Measurements from ENCODE around the gene PEX13.
"Not testable (repeated sequence)": the region's sequence is repeated elsewhere in the genome, so short reads cannot be mapped to it uniquely, and the experiment has no call there.

PEX13 gene

DNA sequence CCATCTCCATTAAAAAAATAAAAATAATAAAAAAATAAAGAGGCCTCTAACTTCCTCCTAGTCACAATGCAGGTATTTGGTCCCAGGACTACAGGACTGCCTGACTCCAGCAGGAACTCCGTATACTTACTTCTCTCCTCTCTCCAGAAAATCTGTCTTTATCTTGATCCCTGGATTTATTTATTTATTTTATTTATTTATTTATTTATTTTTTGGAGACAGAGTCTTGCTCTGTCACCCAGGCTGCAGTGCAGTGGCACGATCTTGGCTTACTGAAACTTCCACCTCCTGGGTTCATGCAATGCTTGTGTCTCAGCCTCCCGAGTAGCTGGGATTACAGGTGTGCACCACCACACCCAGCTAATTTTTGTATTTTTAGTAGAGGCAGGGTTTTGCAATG lies 35.5 kb upstream of the PEX13 start:
- H3K27ac ChIP-seq (ENCODE audit: low read depth in 2 of 2, low read length in 2 of 2); H3K9ac ChIP-seq (ENCODE audit: low read depth in 1 of 2, low read length in 2 of 2); H3K36me3 ChIP-seq (ENCODE audit: control insufficient read depth in 2 of 2, insufficient read depth in 2 of 2, low read length in 2 of 2); H3K27me3 ChIP-seq (ENCODE audit: control insufficient read depth in 2 of 2, insufficient read depth in 2 of 2, low read length in 2 of 2); H3K4me3 ChIP-seq (ENCODE audit: low read length in 2 of 2); H3K4me1 ChIP-seq (ENCODE audit: control insufficient read depth in 2 of 2, insufficient read depth in 2 of 2, low read length in 2 of 2); H3K9me3 ChIP-seq (ENCODE audit: control insufficient read depth in 2 of 2, low read length in 2 of 2): not testable (repeated sequence)

GRCh38 chr2:60984720-60985119 lies 32.8 kb upstream of the PEX13 start:
- no peaks in the 10 kb centered on the region for H3K9me3 ChIP-seq (ENCODE audit: control insufficient read depth in 2 of 2, low read length in 2 of 2)
- H3K4me3 ChIP-seq (ENCODE audit: low read length in 2 of 2): no peak overlapping the region

GRCh38 chr2:60987041-60987440 lies 30.5 kb upstream of the PEX13 start:
- no peaks in the 10 kb centered on the region for H3K9me3 ChIP-seq (ENCODE audit: control insufficient read depth in 2 of 2, low read length in 2 of 2)
- no peak overlapping the region for H3K4me3 ChIP-seq (ENCODE audit: low read length in 2 of 2)
- no peak overlapping the region for H3K9ac ChIP-seq (ENCODE audit: low read depth in 1 of 2, low read length in 2 of 2)
- no peaks in the 10 kb centered on the region for H3K27me3 ChIP-seq (ENCODE audit: control insufficient read depth in 2 of 2, insufficient read depth in 2 of 2, low read length in 2 of 2)
- no peak overlapping the region for H3K27ac ChIP-seq (ENCODE audit: low read depth in 2 of 2, low read length in 2 of 2)
- peaks cover 0 to 3% of the 10 kb centered on the region in 2 donors for H3K4me1 ChIP-seq (ENCODE audit: control insufficient read depth in 2 of 2, insufficient read depth in 2 of 2, low read length in 2 of 2)
- H3K36me3 ChIP-seq (ENCODE audit: control insufficient read depth in 2 of 2, insufficient read depth in 2 of 2, low read length in 2 of 2): no peaks in the 10 kb centered on the region

More at GRCh38 chr2:60984720-60985119, 32.8 kb upstream of the PEX13 start:
- Histone ChIP-seq H3K27me3 (ENCODE audit: control insufficient read depth in 2 of 2, insufficient read depth in 2 of 2, low read length in 2 of 2) (no peaks in the 10 kb centered on the region), H3K9ac (ENCODE audit: low read depth in 1 of 2, low read length in 2 of 2) (no peak overlapping the region), H3K4me1 (ENCODE audit: control insufficient read depth in 2 of 2, insufficient read depth in 2 of 2, low read length in 2 of 2) (peaks cover 0 to 3% of the 10 kb centered on the region in 2 donors), H3K27ac (ENCODE audit: low read depth in 2 of 2, low read length in 2 of 2) (no peak overlapping the region), H3K36me3 (ENCODE audit: control insufficient read depth in 2 of 2, insufficient read depth in 2 of 2, low read length in 2 of 2) (no peaks in the 10 kb centered on the region)

DNA sequence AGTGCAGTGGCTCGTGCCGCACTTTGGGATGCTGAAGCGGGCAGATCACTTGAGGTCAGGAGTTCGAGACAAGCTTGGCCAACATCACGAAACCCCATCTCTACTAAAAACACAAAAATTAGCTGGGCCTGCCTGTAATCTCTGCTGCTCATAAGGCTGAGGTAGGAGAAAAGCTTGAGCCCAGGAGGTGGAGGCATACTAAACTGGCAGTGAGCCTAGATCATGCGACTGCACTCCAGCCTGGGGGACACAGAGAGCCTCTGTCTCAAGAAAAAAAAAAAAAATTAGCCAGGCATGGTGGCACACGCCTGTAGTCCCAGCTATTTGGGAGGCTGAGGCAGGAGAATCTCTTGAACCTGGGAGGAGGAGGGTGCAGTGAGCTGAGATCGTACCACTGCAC lies 29.9 kb upstream of the PEX13 start:
- not testable (repeated sequence) for H3K9ac ChIP-seq (ENCODE audit: low read depth in 1 of 2, low read length in 2 of 2); H3K36me3 ChIP-seq (ENCODE audit: control insufficient read depth in 2 of 2, insufficient read depth in 2 of 2, low read length in 2 of 2); H3K4me3 ChIP-seq (ENCODE audit: low read length in 2 of 2); H3K4me1 ChIP-seq (ENCODE audit: control insufficient read depth in 2 of 2, insufficient read depth in 2 of 2, low read length in 2 of 2); H3K27me3 ChIP-seq (ENCODE audit: control insufficient read depth in 2 of 2, insufficient read depth in 2 of 2, low read length in 2 of 2); H3K27ac ChIP-seq (ENCODE audit: low read depth in 2 of 2, low read length in 2 of 2); H3K9me3 ChIP-seq (ENCODE audit: control insufficient read depth in 2 of 2, low read length in 2 of 2)

DNA sequence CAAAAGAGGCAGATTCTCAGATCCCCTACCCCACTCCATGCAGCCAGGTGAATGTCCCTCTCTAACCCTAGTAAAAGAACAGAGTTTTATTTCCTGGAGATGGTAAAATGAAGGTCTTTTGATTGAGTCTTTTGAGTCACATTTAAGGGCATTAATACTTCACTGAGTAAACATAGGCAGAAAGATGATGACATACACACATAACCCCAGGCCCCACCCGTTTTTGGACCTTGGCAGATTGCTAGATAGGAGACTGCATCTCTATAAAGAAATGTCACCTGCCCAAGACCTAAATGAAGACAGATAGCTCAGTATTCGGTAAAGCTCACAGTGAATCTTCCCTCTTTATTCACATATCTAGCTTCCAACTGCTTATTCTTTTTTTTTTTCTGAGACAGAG lies 28.3 kb upstream of the PEX13 start:
- Histone ChIP-seq H3K27ac (ENCODE audit: low read depth in 2 of 2, low read length in 2 of 2) (no peak overlapping the region), H3K27me3 (ENCODE audit: control insufficient read depth in 2 of 2, insufficient read depth in 2 of 2, low read length in 2 of 2) (no peaks in the 10 kb centered on the region), H3K4me3 (ENCODE audit: low read length in 2 of 2) (no peak overlapping the region), H3K4me1 (ENCODE audit: control insufficient read depth in 2 of 2, insufficient read depth in 2 of 2, low read length in 2 of 2) (peaks cover 0 to 3% of the 10 kb centered on the region in 2 donors), H3K9ac (ENCODE audit: low read depth in 1 of 2, low read length in 2 of 2) (no peak overlapping the region), H3K9me3 (ENCODE audit: control insufficient read depth in 2 of 2, low read length in 2 of 2) (no peaks in the 10 kb centered on the region), H3K36me3 (ENCODE audit: control insufficient read depth in 2 of 2, insufficient read depth in 2 of 2, low read length in 2 of 2) (no peaks in the 10 kb centered on the region)

DNA sequence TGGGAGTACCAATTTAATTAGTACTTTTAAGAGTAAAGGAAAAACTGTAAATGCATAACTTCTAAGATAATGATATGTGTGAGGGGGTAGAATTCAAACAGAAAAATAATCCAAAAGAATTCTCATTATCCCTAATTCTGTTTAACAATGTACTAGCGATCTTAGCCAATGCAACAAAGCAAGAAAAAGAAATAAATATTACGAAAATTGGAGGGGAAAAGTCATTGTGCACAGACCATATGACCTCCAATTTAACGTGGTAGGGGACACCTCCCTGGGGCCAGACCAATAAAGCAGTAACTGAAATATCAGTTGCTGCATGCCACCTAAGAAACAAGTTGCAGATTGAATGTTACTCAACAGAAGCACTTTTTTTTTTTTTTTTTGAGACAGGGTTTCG lies 25.9 kb upstream of the PEX13 start:
- H3K36me3 ChIP-seq (ENCODE audit: control insufficient read depth in 2 of 2, insufficient read depth in 2 of 2, low read length in 2 of 2): peaks cover 0 to 3% of the 10 kb centered on the region in 2 donors
- peaks cover 0 to 3% of the 10 kb centered on the region in 2 donors for H3K4me1 ChIP-seq (ENCODE audit: control insufficient read depth in 2 of 2, insufficient read depth in 2 of 2, low read length in 2 of 2)
- H3K27ac ChIP-seq (ENCODE audit: low read depth in 2 of 2, low read length in 2 of 2): no peak overlapping the region

GRCh38 chr2:60992985-60993392 lies 24.5 kb upstream of the PEX13 start:
- Histone ChIP-seq H3K9me3 (ENCODE audit: control insufficient read depth in 2 of 2, low read length in 2 of 2) (no peaks in the 10 kb centered on the region), H3K27me3 (ENCODE audit: control insufficient read depth in 2 of 2, insufficient read depth in 2 of 2, low read length in 2 of 2) (no peaks in the 10 kb centered on the region), H3K4me1 (ENCODE audit: control insufficient read depth in 2 of 2, insufficient read depth in 2 of 2, low read length in 2 of 2) (peaks cover 0 to 3% of the 10 kb centered on the region in 2 donors), H3K36me3 (ENCODE audit: control insufficient read depth in 2 of 2, insufficient read depth in 2 of 2, low read length in 2 of 2) (peaks cover 0 to 3% of the 10 kb centered on the region in 2 donors), H3K4me3 (ENCODE audit: low read length in 2 of 2) (no peak overlapping the region), H3K27ac (ENCODE audit: low read depth in 2 of 2, low read length in 2 of 2) (peak overlapping the region; percentile 37 to 43), H3K9ac (ENCODE audit: low read depth in 1 of 2, low read length in 2 of 2) (no peak overlapping the region)

More for the DNA sequence above, 25.9 kb upstream of the PEX13 start:
- Histone ChIP-seq H3K9me3 (ENCODE audit: control insufficient read depth in 2 of 2, low read length in 2 of 2) (no peaks in the 10 kb centered on the region), H3K4me3 (ENCODE audit: low read length in 2 of 2) (no peak overlapping the region), H3K9ac (ENCODE audit: low read depth in 1 of 2, low read length in 2 of 2) (no peak overlapping the region), H3K27me3 (ENCODE audit: control insufficient read depth in 2 of 2, insufficient read depth in 2 of 2, low read length in 2 of 2) (no peaks in the 10 kb centered on the region)

GRCh38 chr2:60994131-60994530 lies 23.4 kb upstream of the PEX13 start:
- no peaks in the 10 kb centered on the region for H3K9me3 ChIP-seq (ENCODE audit: control insufficient read depth in 2 of 2, low read length in 2 of 2)
- no peak overlapping the region for H3K27ac ChIP-seq (ENCODE audit: low read depth in 2 of 2, low read length in 2 of 2)
- H3K36me3 ChIP-seq (ENCODE audit: control insufficient read depth in 2 of 2, insufficient read depth in 2 of 2, low read length in 2 of 2): peaks cover 0 to 3% of the 10 kb centered on the region in 2 donors
- no peak overlapping the region for H3K4me3 ChIP-seq (ENCODE audit: low read length in 2 of 2)
- peaks cover 0 to under 1% of the 10 kb centered on the region in 2 donors for H3K4me1 ChIP-seq (ENCODE audit: control insufficient read depth in 2 of 2, insufficient read depth in 2 of 2, low read length in 2 of 2)
- H3K9ac ChIP-seq (ENCODE audit: low read depth in 1 of 2, low read length in 2 of 2): no peak overlapping the region
- H3K27me3 ChIP-seq (ENCODE audit: control insufficient read depth in 2 of 2, insufficient read depth in 2 of 2, low read length in 2 of 2): no peaks in the 10 kb centered on the region

DNA sequence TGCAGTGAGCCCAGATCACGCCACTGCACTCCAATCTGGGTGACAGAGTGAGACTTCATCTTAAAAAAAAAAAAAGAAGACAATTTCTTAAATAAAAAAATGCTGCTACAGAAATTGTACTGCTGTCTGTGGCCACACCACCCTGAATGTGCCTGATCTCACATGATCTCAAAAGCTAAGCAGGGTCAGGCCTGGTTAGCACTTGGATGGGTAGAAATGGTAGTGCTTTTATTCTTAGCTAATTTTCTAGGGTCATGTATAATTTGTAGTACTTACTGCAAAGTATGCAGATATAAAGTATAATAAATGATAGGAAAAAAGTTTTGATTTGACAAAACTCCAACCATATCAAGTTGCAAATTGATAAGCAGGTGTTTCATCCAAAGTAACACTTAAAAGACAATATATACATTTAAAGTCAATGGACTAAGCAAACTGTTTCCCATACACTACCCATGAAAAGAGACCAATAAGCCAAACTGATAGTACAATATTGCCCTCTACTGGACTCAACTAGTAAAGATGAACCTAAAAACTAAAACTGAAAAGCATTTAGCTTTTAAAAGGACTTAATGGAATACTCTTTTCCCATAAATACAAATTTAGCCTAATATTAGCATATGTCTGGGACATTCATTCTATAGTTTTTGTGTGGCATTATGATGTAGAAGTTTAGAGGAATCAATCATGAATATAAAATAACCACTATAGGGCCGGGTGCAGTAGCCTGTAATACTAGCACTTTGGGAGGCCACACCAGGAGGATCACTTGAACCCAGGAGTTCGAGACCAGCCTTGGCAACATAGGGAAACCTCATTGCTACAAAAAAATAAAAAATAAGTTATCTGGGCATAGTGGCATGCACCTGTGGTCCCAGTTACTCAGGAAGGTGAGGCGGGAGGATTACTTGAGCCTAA lies 18.6 kb upstream of the PEX13 start:
- no peak overlapping the region for H3K9ac ChIP-seq (ENCODE audit: low read depth in 1 of 2, low read length in 2 of 2)
- no peaks in the 10 kb centered on the region for H3K9me3 ChIP-seq (ENCODE audit: control insufficient read depth in 2 of 2, low read length in 2 of 2)
- no peak overlapping the region for H3K27ac ChIP-seq (ENCODE audit: low read depth in 2 of 2, low read length in 2 of 2)
- H3K4me3 ChIP-seq (ENCODE audit: low read length in 2 of 2): no peak overlapping the region
- H3K36me3 ChIP-seq (ENCODE audit: control insufficient read depth in 2 of 2, insufficient read depth in 2 of 2, low read length in 2 of 2): peaks cover 0 to 3% of the 10 kb centered on the region in 2 donors
- no peaks in the 10 kb centered on the region for H3K4me1 ChIP-seq (ENCODE audit: control insufficient read depth in 2 of 2, insufficient read depth in 2 of 2, low read length in 2 of 2)
- no peaks in the 10 kb centered on the region for H3K27me3 ChIP-seq (ENCODE audit: control insufficient read depth in 2 of 2, insufficient read depth in 2 of 2, low read length in 2 of 2)

- Histone ChIP-seq H3K27ac (ENCODE audit: low read depth in 2 of 2, low read length in 2 of 2) (no peak overlapping the region), H3K9ac (ENCODE audit: low read depth in 1 of 2, low read length in 2 of 2) (no peak overlapping the region), H3K9me3 (ENCODE audit: control insufficient read depth in 2 of 2, low read length in 2 of 2) (no peaks in the 10 kb centered on the region), H3K27me3 (ENCODE audit: control insufficient read depth in 2 of 2, insufficient read depth in 2 of 2, low read length in 2 of 2) (no peaks in the 10 kb centered on the region), H3K4me1 (ENCODE audit: control insufficient read depth in 2 of 2, insufficient read depth in 2 of 2, low read length in 2 of 2) (no peaks in the 10 kb centered on the region), H3K4me3 (ENCODE audit: low read length in 2 of 2) (no peak overlapping the region), H3K36me3 (ENCODE audit: control insufficient read depth in 2 of 2, insufficient read depth in 2 of 2, low read length in 2 of 2) (no peaks in the 10 kb centered on the region)
These were observed 11.8 kb upstream of the PEX13 start for GRCh38 chr2:61005736-61006135.

All from mucosa of rectum (tissue), 2 donors.